Left ventricle myocardium superior (tissue), 1 donor: ENCODE data around the gene RBM4B. TPM values are rescaled to one million over a fixed set of nuclear protein-coding genes. Genes with fewer than 3 reads are reported as not detected.

Experiments used
- ATAC-seq: fragments of 200-7000 bp; cut with Tn5 transposase; one replicate; pipeline ENCODE4 v1.9.1; 2020; ENCODE audit warnings: mild to moderate bottlenecking, moderate library complexity
- DNase-seq: peaks from one replicate; pipeline ENCODE4 v3.0.0-alpha.2; 2020
- intact Hi-C: fragments of 100-400 bp; cut with micrococcal nuclease; formaldehyde crosslinking; loops from one replicate; pipeline ENCODE4 v1.11.0; 2022
- total RNA-seq: library from RNA; stranded (reverse); fragmentation: NEBNext Ultra II Directional; extraction: Animal tissue kit (Norgen Biotek cat#: 25700); gene quantifications from one replicate; pipeline ENCODE4 v1.2.1, GENCODE V29; 2021
- donor health status: DM: no; HTN: yes; CAD: no; lungs with severe emphysema.

The RBM4B gene
- total RNA-seq, 1 donor from 2014 or later: 13.1 TPM

GRCh38 chr11:66689661-66690590 lies 12.2 kb upstream of the RBM4B start:
- DNase-seq (no peak), ATAC-seq (no peak)
- intact Hi-C loops: no loop called here

- no peak for DNase-seq
- intact Hi-C loops: no loop called here
- no peak for ATAC-seq
Observed at GRCh38 chr11:66688561-66689534, 11.2 kb upstream of the RBM4B start.

GRCh38 chr11:66687831-66688281 lies 10.2 kb upstream of the RBM4B start:
- intact Hi-C loops: no loop called here
- ATAC-seq (no peak), DNase-seq (no peak)

- intact Hi-C loops: no loop called here
- ATAC-seq: no peak
- no peak for DNase-seq
Observed at GRCh38 chr11:66686801-66687750, 9.4 kb upstream of the RBM4B start.

GRCh38 chr11:66686100-66686785 lies 8.6 kb upstream of the RBM4B start:
- intact Hi-C loops: no loop called here
- DNase-seq: no peak
- no peak for ATAC-seq

GRCh38 chr11:66685276-66686099 lies 7.8 kb upstream of the RBM4B start:
- no peak for ATAC-seq
- no peak for DNase-seq
- intact Hi-C loops: no loop called here

GRCh38 chr11:66684635-66685034 lies 6.9 kb upstream of the RBM4B start:
- intact Hi-C loops: no loop called here
- DNase-seq (no peak), ATAC-seq (no peak)

GRCh38 chr11:66683877-66684276 lies 6.2 kb upstream of the RBM4B start:
- ATAC-seq (no peak), DNase-seq (no peak)
- intact Hi-C loops: no loop called here

- DNase-seq (no peak), ATAC-seq (no peak)
- intact Hi-C loops: no loop called here
Observed at GRCh38 chr11:66680966-66681645, 3.4 kb upstream of the RBM4B start.

- DNase-seq (no peak), ATAC-seq (no peak)
- intact Hi-C loops: loop anchor here (5.0 to 10.0 kb wide), 2 partner anchors 100 to 262 kb away; no protein-coding TSS in a partner anchor
Observed at GRCh38 chr11:66676931-66677598, 622 bp downstream of the RBM4B start.

- intact Hi-C loops: loop anchor here (5.0 to 10.0 kb wide), 2 partner anchors 99 to 262 kb away; no protein-coding TSS in a partner anchor
- ATAC-seq (no peak), DNase-seq (no peak)
Observed at GRCh38 chr11:66676282-66676919, 1.3 kb downstream of the RBM4B start.

GRCh38 chr11:66674964-66675602 lies 2.6 kb downstream of the RBM4B start:
- intact Hi-C loops: loop anchor here (5.0 to 10.0 kb wide), 2 partner anchors 98 to 260 kb away; no protein-coding TSS in a partner anchor
- DNase-seq (no peak), ATAC-seq (no peak)

- intact Hi-C loops: loop anchor here (10.0 kb wide), 1 partner anchor 256 kb away; no protein-coding TSS in a partner anchor
Observed at GRCh38 chr11:66670816-66671215, 6.9 kb downstream of the RBM4B start.

GRCh38 chr11:66665369-66665768 lies 12.3 kb downstream of the RBM4B start:
- intact Hi-C loops: no loop called here
- ATAC-seq (no peak), DNase-seq (no peak)

More at GRCh38 chr11:66670816-66671215, 6.9 kb downstream of the RBM4B start:
- ATAC-seq: peak; percentile 31
- DNase-seq: no peak

- intact Hi-C loops: no loop called here
- ATAC-seq (peak; percentile 58), DNase-seq (no peak)
Observed at GRCh38 chr11:66663741-66664296, 13.9 kb downstream of the RBM4B start.
